Vagina (tissue), 2 donors: ENCODE results near the gene UBR7. TPM values are rescaled to one million over a fixed set of nuclear protein-coding genes. Genes with fewer than 3 reads are reported as not detected.
"Not testable (repeated sequence)": the region's sequence is repeated elsewhere in the genome, so short reads cannot be mapped to it uniquely, and the experiment has no call there.

Experiments used
- DNase-seq, 2 donors: peaks; one replicate each; pipeline ENCODE4 v3.0.0-alpha.2; 2017; ENCODE audit errors: extremely low spot score in 2 of 2
- H3K27ac ChIP-seq: fragments of 200-600 bp; sonication (generic); one replicate; pipeline ENCODE4 v1.5.1; 2019
- H3K27me3 ChIP-seq: fragments of 200-600 bp; sonication (generic); one replicate; pipeline ENCODE4 v1.5.1; 2019
- H3K36me3 ChIP-seq, 2 donors: fragments of 200-600 bp; sonication (generic); one replicate each; pipeline ENCODE4 v1.5.1; 2017 to 2019
- H3K4me1 ChIP-seq: fragments of 200-600 bp; sonication (generic); one replicate; pipeline ENCODE4 v1.5.1; 2019
- H3K4me3 ChIP-seq, 2 donors: fragments of 200-600 bp; sonication (generic); 1 replicate in 1 of 2; 2 replicates in 1 of 2; pipeline ENCODE4 v1.5.1; 2016 to 2019
- H3K9me3 ChIP-seq: fragments of 200-600 bp; sonication (generic); one replicate; pipeline ENCODE4 v1.5.1; 2019
- POLR2A ChIP-seq, 2 donors: fragments of 450-650 bp; IDR thresholded peaks; one replicate each; pipeline ENCODE4 v1.6.1; 2017; ENCODE audit warnings: antibody characterized with exemption in 2 of 2, mild to moderate bottlenecking in 2 of 2, moderate library complexity in 2 of 2
- POLR2AphosphoS5 ChIP-seq, 2 donors: sonication (generic); formaldehyde crosslinking; IDR thresholded peaks; one replicate each; pipeline ENCODE4 v1.9.0; 2017; ENCODE audit warnings: antibody characterized with exemption in 2 of 2, mild to moderate bottlenecking in 2 of 2, low read depth in 1 of 2; ENCODE audit not compliant: insufficient read depth in 1 of 2
- intact Hi-C: fragments of 100-400 bp; cut with DNase I; formaldehyde crosslinking; loops from one replicate; pipeline ENCODE4 v1.15.1; 2023
- total RNA-seq: library from RNA; depleted of rRNA; stranded (reverse); fragments of >200 nt; gene quantifications from one replicate; pipeline ENCODE4 v1.2.3, GENCODE V29; 2016
- TF ChIP-seq, protein P1 (sequence below), 3 experiments: fragments of 450-650 bp in 2 of 3; fragments of 200-600 bp in 1 of 3; sonication (generic) in 1 of 3; IDR thresholded peaks; one replicate each; pipeline ENCODE4 v1.5.1; 2017 to 2019; ENCODE audit warnings: antibody characterized with exemption in 3 of 3, mild to moderate bottlenecking in 2 of 3, moderate library complexity in 2 of 3

The UBR7 gene
- total RNA-seq, 1 donor from 2014 or later = 34.4 TPM

DNA sequence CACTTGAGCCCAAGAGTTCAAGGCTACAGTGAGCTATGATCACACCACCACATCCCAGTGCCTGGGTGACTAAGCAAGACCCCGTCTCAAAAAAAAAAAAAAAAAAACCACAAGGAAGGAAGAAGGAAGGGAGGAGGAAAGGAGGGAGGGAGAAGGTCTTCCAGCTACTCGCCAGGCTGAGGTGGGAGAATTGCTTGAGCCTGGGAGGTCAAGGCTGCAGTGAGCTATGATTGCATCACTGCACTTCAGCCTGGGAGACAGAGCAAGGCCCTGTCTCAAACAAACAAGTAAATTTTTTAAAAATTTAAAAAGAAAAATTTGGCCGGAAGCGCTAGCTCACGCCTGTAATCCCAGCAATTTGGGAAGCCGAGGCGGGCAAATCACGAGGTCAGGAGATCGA is 38.4 kb upstream of the UBR7 start:
- H3K9me3 ChIP-seq, H3K4me3 ChIP-seq, H3K27me3 ChIP-seq, H3K27ac ChIP-seq, H3K36me3 ChIP-seq, intact Hi-C loops, H3K4me1 ChIP-seq, DNase-seq: not testable (repeated sequence)

DNA sequence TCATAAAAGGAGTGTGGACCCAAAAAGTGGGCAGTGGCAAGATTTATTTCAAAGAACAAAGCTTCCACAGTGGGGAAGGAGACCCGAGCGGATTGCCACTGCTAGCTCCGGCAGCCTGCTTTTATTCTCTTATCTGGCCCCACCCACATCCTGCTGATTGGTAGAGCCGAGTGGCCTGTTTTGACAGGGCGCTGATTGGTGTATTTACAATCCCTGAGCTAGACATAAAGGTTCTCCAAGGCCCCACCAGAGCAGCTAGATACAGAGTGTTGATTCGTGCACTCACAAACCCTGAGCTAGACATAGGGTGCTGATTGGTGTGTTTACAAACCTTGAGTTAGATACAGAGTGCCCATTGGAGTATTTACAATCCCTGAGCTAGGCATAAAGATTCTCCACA is 37.4 kb upstream of the UBR7 start:
- H3K4me3 ChIP-seq, H3K36me3 ChIP-seq, intact Hi-C loops, H3K27ac ChIP-seq, DNase-seq, H3K9me3 ChIP-seq, H3K4me1 ChIP-seq, H3K27me3 ChIP-seq: not testable (repeated sequence)

DNA sequence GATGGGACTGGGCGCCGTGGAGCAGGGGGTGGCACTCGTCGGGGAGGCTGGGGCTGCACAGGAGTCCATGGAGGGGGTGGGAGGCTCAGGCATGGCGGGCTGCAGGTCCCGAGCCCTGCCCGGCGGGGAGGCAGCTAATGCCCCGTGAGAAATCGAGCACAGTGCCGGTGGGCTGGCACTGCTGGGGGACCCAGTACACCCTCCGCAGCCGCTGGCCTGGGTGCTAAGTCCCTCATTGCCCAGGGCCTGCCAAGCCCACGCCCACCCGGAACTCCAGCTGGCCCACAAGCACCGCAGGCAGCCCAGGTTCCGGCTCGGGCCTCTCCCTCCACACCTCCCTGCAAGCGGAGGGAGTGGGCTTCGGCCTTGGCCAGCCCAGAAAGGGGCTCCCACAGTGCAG is 36.9 kb upstream of the UBR7 start:
- DNase-seq, intact Hi-C loops, H3K4me1 ChIP-seq, H3K9me3 ChIP-seq, H3K27me3 ChIP-seq, H3K4me3 ChIP-seq, H3K36me3 ChIP-seq, H3K27ac ChIP-seq: not testable (repeated sequence)

DNA sequence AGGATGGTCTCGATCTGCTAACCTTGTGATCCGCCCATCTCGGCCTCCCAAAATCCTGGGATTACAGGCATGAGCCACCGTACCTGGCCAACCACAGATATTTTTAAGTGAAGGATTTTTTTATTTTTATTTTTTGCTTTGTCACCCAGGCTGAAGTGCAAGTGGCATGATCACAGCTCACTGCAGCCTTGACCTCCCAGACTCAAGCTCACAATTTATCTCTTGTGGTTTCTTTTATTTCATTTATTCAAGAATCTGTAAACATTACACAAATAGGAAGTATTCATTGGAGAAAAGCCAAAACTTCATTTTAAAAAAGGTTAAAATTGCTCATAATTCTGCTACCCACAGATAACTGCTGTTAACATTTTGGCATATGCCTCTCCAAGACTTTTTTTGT is 35.7 kb upstream of the UBR7 start:
- Histone ChIP-seq H3K4me3 (no peak overlapping the region), H3K4me1 (no peaks in the 10 kb centered on the region), H3K27me3 (no peaks in the 10 kb centered on the region), H3K9me3 (no peaks in the 10 kb centered on the region), H3K36me3 (no peaks in the 10 kb centered on the region), H3K27ac (no peak overlapping the region)
- TF ChIP-seq, protein P1, sequence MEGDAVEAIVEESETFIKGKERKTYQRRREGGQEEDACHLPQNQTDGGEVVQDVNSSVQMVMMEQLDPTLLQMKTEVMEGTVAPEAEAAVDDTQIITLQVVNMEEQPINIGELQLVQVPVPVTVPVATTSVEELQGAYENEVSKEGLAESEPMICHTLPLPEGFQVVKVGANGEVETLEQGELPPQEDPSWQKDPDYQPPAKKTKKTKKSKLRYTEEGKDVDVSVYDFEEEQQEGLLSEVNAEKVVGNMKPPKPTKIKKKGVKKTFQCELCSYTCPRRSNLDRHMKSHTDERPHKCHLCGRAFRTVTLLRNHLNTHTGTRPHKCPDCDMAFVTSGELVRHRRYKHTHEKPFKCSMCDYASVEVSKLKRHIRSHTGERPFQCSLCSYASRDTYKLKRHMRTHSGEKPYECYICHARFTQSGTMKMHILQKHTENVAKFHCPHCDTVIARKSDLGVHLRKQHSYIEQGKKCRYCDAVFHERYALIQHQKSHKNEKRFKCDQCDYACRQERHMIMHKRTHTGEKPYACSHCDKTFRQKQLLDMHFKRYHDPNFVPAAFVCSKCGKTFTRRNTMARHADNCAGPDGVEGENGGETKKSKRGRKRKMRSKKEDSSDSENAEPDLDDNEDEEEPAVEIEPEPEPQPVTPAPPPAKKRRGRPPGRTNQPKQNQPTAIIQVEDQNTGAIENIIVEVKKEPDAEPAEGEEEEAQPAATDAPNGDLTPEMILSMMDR (IDR thresholded peaks at IDR 0.05) = no peak
- TF ChIP-seq POLR2AphosphoS5 (IDR thresholded peaks at IDR 0.05; ENCODE audit: insufficient read depth in 1 of 2, low read depth in 1 of 2) = no peak
- intact Hi-C loops = no loop called here
- no peak for DNase-seq

DNA sequence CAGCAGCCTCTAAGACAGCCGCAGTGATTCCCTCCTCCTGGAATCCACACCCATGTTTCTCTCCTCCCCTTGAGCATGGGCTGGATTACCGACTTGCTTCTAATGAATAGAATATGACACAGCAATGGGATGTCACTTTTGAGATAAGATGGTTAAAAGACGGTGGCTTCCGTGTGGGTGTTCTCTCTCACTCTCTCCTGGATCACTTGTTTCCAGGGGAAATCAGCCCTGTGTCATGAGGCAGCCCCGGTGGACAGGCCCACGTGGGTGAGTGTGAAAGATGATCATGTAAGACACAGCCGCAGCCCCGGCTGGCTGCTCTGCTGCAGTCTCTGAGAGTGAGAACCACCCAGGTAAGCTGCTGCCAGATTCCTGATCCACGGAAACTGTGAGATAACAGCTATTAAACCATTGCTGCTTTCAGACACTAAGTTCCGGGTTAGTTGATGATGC is 33.1 kb upstream of the UBR7 start:
- H3K27ac ChIP-seq = no peak overlapping the region
- intact Hi-C loops = no loop called here
- H3K36me3 ChIP-seq = no peaks in the 10 kb centered on the region
- H3K4me1 ChIP-seq = no peaks in the 10 kb centered on the region
- H3K9me3 ChIP-seq = no peaks in the 10 kb centered on the region
- no peak for DNase-seq
- TF ChIP-seq POLR2AphosphoS5 (IDR thresholded peaks at IDR 0.05; ENCODE audit: insufficient read depth in 1 of 2, low read depth in 1 of 2) (no peak), POLR2A (IDR thresholded peaks at IDR 0.05) (no peak)
- TF ChIP-seq, protein P1 (IDR thresholded peaks at IDR 0.05) = no peak
- no peaks in the 10 kb centered on the region for H3K27me3 ChIP-seq
- no peak overlapping the region for H3K4me3 ChIP-seq

DNA sequence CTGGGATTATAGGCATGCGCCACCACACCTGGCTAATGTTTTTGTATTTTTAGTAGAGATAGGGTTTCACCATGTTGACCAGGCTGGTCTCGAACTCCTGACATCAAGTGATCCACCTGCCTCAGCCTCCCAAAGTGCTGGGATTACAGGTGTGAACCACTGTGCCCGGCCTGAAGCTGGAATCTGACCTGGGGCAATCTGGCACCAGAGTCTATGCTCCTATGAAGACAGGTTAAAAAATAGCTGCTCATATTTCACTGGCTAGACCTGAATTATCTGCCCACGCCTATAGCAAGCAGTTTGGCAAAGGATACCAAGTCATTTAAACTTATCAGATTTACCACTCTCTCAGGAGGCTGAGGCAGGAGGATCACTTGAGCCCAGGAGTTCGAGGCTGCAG is 32.3 kb upstream of the UBR7 start:
- intact Hi-C loops = not testable (repeated sequence)

DNA sequence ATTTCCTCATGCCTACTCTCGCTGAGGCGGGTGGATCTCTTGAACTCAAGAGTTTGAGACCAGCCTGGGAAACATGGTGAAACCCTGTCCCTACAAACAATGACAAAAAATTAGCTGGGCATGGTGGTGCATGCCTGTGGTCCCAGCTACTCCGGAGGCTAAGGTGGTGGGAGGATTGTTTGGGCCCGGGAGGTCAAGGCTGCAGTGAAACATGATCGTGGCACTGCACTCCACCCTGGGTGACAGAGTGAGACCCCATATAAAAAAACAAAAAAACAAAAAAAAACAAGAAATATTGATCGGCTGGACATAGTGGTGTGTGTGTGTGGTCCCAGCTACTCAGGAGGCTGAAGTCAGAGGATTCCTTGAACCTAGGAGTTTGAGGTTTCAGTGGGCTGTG is 31.6 kb upstream of the UBR7 start:
- Histone ChIP-seq H3K4me1 (no peaks in the 10 kb centered on the region), H3K36me3 (no peaks in the 10 kb centered on the region), H3K27me3 (no peaks in the 10 kb centered on the region), H3K4me3 (no peak overlapping the region), H3K27ac (no peak overlapping the region), H3K9me3 (no peaks in the 10 kb centered on the region)
- no peak for TF ChIP-seq POLR2A (IDR thresholded peaks at IDR 0.05)
- no peak for TF ChIP-seq POLR2AphosphoS5 (IDR thresholded peaks at IDR 0.05; ENCODE audit: insufficient read depth in 1 of 2, low read depth in 1 of 2)
- TF ChIP-seq, protein P1 (IDR thresholded peaks at IDR 0.05) = no peak
- intact Hi-C loops = no loop called here
- DNase-seq = no peak

More for the DNA sequence above, 32.3 kb upstream of the UBR7 start:
- H3K4me3 ChIP-seq, H3K27ac ChIP-seq, DNase-seq, H3K36me3 ChIP-seq, H3K4me1 ChIP-seq, H3K9me3 ChIP-seq, H3K27me3 ChIP-seq: not testable (repeated sequence)
